DMS53 (cell line): ENCODE results near the gene TBC1D10A.

Experiments
- DNase-seq: peaks from one replicate; lab custom pipeline; 2025; lab: John Stamatoyannopoulos, UW

TBC1D10A gene

GRCh38 chr22:30326706-30327362 lies at the start of gene TBC1D10A:
TSS of gene TBC1D10A (minus strand) at chr22:30326941. CDS start at chr22:30326881, 60 bp downstream.
- DNase-seq = peak; percentile 92

DNA sequence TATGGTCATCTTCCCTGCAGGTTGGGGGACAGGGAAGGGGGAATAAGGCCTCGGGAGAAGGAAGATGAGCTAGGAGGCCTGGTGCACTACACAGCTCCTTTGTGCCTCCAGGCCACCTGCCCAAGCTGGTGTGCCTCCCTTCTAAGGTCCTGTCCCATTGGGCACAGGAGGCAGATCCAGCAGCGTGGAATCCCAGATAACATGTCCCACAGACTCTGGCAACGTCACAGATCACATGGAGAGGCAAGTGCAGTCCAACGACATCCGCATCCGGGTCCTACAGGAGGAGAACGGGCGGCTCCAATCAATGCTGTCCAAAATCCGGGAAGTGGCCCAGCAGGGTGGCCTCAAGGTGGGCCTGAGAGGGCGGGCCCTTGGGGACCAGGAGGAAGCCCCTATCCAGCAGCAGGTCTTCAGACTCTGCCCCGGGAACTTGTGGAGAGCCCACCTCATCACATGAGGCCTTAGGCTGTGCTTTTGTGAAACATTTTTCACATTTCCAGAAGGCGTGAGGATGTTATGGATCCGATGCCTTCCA lies 48.6 kb upstream of the TBC1D10A start:
- DNase-seq = no peak

DNA sequence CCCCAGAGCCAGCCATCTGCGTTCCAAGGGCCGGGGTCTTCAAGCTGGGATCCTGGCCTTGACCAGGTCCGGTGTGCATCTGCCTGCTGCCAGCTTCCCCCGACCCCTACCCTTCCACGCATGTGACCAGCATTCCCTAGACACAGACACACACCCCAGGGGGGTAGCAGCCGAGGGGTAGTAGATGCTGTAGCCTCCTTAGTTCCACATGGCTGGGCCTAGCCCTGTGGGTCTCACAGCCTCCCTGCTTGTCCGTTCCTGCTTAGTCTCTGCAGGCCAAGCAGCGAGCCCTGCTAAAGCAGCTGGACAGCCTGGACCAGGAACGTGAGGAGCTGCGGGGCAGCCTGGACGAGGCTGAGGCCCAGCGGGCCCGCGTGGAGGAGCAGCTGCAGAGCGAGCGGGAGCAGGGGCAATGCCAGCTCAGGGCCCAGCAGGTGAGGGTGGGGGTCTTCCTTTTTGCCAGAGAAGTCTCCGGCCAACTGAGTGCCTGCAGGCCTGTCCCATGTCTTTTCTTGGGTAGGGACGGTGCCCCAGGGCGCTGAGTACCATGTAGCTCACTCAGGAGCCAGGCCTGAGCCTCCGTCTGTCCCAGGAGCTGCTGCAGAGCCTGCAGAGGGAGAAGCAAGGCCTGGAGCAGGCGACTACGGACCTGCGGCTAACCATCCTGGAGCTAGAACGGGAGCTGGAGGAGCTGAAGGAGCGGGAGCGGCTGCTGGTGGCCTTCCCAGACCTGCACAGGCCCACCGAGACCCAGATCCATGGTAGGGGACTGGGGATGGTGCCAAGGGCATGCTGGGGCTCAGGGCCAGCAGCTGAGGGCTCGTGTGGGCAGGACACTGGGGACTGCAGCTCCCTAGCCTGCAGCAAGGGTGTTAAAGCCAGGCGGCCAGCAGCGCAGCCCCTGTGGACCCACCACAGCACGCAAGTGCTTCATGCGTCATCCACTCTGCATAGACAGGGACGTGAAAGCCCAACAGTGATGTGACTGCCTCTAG lies 46.9 kb upstream of the TBC1D10A start:
- no peak for DNase-seq

- DNase-seq = no peak
Measured at GRCh38 chr22:30372915-30373314, 46.2 kb upstream of the TBC1D10A start.

DNA sequence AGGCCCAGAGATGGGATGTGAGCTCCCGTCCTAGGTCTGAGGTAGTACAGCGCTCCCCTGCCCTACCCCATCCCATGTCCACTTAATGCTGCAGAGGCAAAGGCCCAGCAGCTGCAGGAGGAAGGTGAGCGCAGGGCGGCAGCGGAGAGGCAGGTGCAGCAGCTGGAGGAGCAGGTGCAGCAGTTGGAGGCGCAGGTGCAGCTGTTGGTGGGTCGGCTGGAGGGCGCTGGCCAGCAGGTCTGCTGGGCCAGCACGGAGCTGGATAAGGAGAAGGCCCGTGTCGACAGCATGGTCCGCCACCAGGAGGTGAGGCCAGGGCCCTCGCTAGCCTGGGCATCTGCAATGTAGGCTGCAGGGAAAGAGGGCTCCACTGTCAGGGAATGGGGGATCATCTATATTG lies 45.2 kb upstream of the TBC1D10A start:
- peak; percentile 78 for DNase-seq

GRCh38 chr22:30371321-30371720 lies 44.6 kb upstream of the TBC1D10A start:
- DNase-seq = no peak

- DNase-seq = peak; percentile 8
Measured at GRCh38 chr22:30370641-30371230, 44.0 kb upstream of the TBC1D10A start.

DNA sequence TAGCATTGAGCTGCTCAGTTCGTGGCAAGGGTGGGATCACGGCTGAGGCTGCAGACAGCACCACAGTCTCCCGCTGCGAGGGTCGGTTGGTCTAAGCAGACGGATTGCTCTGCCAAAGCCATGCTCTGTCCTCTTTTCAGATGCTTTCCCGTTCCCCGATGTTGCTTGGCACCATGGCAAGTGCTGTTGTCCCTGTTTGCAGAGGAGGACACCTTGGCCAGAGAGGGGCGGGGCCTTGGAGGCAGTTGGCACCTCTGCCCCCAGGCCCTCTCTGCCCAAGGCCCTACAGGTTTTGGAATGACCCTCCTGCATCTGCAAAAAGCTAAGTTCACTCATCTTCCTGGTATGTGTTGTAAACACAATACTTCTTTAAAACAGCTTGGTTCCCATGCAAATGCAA lies 41.7 kb upstream of the TBC1D10A start:
- no peak for DNase-seq

GRCh38 chr22:30365891-30366290 lies 39.1 kb upstream of the TBC1D10A start:
- DNase-seq = no peak

- peak; percentile 5 for DNase-seq
Measured at GRCh38 chr22:30362651-30363281, 36.0 kb upstream of the TBC1D10A start.

DNA sequence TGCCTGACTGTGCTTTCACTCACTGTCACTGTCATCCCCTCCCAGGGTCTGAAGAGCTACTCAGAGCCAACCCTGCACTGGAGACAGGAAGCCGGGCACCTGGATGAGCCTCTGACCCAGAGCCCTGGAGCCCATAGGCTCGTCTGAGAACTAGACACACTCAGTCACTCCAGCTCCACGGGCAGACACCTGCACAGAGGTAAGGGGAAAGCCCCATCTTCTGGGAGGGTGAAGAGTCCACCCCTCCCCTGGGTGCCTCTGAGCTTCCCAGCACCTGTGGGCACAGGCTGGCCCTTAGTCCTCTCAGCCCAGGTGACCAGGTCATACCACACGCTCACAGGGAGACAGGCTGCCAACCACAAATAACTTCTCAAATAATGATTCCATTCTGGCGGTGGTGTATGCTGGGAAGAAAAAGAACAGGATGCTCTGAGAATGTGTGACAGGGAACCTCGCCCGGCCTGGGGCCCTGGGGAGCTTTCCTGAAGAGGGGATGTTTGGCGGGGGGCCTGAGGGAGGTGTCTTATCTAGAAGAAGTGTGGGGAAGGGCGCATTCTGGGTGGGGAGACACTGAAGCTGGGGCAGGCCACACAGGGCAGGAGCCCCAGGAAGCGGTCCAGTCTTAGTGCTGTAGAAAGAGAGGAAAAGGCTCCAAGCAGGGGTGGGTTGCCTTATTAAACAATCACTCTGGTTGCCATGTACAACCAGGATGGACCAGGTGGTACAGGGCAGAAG lies 35.3 kb upstream of the TBC1D10A start:
- DNase-seq = peak; percentile 67

GRCh38 chr22:30358541-30358940 lies 31.8 kb upstream of the TBC1D10A start:
- no peak for DNase-seq

GRCh38 chr22:30357650-30358215 lies 31.0 kb upstream of the TBC1D10A start:
- no peak for DNase-seq

- DNase-seq = no peak
Measured at GRCh38 chr22:30357236-30357570, 30.5 kb upstream of the TBC1D10A start.

DNA sequence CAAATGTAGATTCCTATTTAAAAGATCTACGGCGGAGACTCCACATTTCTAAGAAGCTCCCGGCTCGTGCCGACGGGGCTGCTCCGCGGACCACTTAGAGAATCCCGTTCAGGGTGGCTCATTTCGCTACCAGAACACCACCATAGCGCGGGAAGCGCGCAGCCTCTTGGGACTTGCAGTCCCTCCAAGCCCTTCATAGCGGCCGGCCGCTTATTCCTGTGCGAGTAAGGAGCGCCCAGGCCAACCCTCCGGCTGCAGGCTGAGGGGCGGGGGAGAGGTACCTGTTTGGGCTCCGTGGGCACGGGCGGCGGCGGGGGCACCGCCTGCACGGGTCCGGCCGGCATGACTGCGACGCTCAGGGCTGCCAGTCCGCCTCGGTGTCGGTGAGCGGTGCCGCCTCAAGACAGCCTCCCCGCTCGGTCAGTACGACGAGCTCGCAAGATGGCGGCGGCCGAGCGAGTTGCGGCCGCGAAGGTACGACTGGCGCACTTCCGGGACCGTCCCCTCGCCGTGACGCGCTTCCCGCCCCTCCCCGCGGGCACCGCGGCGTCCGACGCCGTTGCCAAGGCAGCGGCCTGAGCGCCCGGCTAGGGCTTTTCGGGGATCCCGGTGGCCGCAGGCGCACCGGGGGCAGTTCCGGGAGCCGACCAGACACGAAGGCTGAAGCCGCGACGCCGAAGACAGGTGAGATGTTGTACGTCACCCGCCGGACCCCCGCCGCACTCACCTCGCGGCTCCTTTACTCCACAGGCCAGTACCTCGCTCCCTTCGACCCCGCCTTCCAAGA lies 29.9 kb upstream of the TBC1D10A start, which contains the start of the genes CCDC157 and SF3A1:
Gene CCDC157, plus strand, starts transcription at position 559 of the 787 bp plus-strand sequence. CDS start 8,994 bp downstream, outside the sequence.
Gene SF3A1, minus strand, starts transcription at position 446 of the 787 bp plus-strand sequence. Its CDS starts 102 bp downstream, at position 344.
- DNase-seq = peak; percentile 85

DNA sequence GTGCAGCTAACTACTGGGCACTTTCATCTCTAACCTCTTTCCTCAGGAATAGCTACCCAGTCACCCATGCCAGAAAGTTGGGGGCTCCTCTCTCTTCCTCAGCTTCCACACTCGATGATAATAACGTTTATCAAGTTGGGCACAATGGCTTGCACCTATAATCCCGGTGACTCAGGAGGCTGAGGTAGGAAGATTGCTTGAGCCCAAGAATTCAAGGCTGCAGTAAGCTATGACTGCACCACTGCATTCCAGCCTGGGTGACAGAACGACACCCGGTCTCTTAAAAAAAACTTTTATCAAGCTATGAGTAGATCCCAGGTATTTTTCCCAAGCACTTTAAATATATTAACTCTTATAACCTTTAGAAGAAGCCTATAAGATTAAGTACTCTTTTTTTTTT lies 27.9 kb upstream of the TBC1D10A start:
- no peak for DNase-seq

DNA sequence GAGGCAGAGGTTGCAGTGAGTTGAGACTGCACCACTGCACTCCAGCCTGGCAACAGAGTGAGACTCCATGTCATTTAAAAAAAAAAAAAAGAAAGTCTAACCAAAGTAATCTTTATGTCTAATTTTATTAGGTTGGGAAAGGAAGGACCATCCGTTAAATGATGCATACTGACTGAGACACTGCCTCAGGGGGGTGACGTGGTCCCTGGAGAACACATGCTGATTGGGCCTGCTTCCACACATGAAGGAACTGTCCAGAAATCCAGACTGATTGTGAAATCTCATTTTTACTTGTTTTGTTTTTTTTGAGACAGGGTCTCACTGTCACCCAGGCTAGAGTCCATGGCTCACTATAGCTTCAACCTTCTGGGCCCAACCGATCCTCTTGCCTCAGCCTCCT lies 24.5 kb upstream of the TBC1D10A start:
- DNase-seq = no peak

GRCh38 chr22:30348809-30349208 lies 22.1 kb upstream of the TBC1D10A start:
- no peak for DNase-seq

DNA sequence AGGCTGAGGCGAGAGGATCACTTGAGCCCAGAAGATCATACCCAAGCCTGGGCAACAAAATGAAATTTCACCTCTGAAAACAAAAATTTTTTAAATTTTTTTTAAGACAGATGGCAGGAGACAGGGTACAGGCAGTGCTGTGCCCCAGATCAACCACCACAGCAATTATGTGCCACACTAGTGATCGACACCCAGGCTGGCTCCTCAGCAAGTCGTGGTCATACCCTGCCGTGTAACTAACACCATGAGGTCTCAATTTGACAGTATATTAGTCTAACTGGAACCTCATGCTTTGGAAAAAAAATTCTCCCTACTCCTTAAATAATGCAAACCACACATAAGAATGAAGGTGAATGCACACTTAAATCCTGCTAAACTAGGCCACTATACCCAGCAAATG lies 21.7 kb upstream of the TBC1D10A start:
- DNase-seq = no peak
